ENCODE results near the gene OR2H2. TPM values are rescaled to one million over a fixed set of nuclear protein-coding genes. Genes with fewer than 3 reads are reported as not detected.

OR2H2 gene
- total RNA-seq (not detected), polyA plus RNA-seq (not detected)

DNA sequence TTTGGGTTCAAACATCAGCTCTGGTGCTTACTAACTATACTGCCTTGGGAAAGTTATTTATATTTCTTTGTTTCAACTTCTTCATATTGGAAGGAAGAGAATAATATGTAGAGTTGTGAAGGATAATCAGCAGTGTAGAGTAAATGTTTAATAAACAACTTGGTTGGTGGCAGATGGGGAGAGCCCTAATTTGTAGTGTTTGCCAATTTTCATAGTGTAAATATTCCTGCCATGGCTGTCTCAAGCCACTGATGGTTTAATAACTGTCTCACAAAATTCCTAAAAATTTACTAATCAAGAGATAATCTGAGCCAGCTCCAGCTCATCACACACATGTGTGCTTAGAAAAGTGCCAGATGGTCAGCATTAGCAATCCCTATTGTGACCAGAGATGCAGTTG lies at the start of gene OR2H2:
Gene OR2H2, plus strand, starts transcription at position 301 of the 400 bp plus-strand sequence. CDS start 2,824 bp downstream, outside the sequence.
- Histone ChIP-seq H3K27ac (ENCODE audit: low read depth in 1 of 2, low read length in 2 of 2) (no peak within 1 kb of the TSS), H3K4me1 (ENCODE audit: control insufficient read depth in 4 of 4, insufficient read depth in 4 of 4, low read length in 3 of 4) (no peaks in the 10 kb centered on the region), H3K9me3 (ENCODE audit: control insufficient read depth in 4 of 4, low read length in 3 of 4) (no peaks in the 10 kb centered on the region), H3K27me3 (ENCODE audit: control insufficient read depth in 4 of 4, insufficient read depth in 4 of 4, low read length in 3 of 4) (no peaks in the 10 kb centered on the region), H3K4me3 (ENCODE audit: low read depth in 1 of 3, low read length in 3 of 3) (no peak within 1 kb of the TSS), H3K9ac (ENCODE audit: low read depth in 1 of 2, low read length in 2 of 2) (no peak within 1 kb of the TSS), H3K36me3 (ENCODE audit: control insufficient read depth in 4 of 4, insufficient read depth in 3 of 4, low read depth in 1 of 4, low read length in 3 of 4) (no peaks in the 10 kb centered on the region)
- DNase-seq (ENCODE audit: low spot score): no peak
- no peak for TF ChIP-seq CTCF (IDR thresholded peaks at IDR 0.05; ENCODE audit: low read depth, low read length, missing input control)
- TF ChIP-seq FOXA1 (IDR thresholded peaks at IDR 0.05): no peak

DNA sequence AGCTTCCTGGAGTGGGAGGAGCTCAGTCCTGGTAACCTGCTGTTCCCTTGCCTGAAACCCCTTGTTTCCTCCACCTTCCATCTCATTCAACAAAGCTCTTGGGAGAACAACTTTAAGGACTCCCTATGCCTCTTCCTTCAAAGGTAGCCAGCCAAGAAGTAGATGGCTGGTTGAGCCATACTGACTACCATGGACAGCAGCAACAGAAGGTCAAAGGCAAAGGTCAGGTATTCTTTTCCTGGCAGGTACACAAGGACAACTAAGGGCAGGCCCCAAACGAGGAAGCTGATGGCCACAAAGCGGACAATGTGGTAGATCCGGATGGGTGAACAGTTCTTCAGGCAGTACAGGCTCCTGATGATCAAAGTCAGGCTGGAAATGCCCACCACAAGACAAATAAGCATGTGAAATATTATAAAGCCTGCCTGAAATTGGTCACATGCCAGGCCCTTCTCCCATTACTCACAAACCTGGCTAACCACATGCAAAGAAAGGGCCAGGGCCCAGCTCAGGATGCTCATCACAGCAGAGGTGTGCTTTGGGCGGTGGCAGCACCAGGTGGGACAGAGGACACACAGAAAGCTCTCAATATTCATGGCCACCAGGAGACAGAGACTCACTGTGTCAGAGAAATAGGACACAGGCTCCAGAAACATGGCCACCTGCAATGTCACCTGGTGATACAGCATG lies 47.1 kb upstream of the OR2H2 start:
- no peak for DNase-seq (ENCODE audit: low spot score)
- Histone ChIP-seq H3K27me3 (ENCODE audit: control insufficient read depth in 4 of 4, insufficient read depth in 4 of 4, low read length in 3 of 4) (no peaks in the 10 kb centered on the region), H3K9ac (ENCODE audit: low read depth in 1 of 2, low read length in 2 of 2) (no peak overlapping the region), H3K27ac (ENCODE audit: low read depth in 1 of 2, low read length in 2 of 2) (no peak overlapping the region), H3K4me3 (ENCODE audit: low read depth in 1 of 3, low read length in 3 of 3) (no peak overlapping the region), H3K9me3 (ENCODE audit: control insufficient read depth in 4 of 4, low read length in 3 of 4) (no peaks in the 10 kb centered on the region), H3K36me3 (ENCODE audit: control insufficient read depth in 4 of 4, insufficient read depth in 3 of 4, low read depth in 1 of 4, low read length in 3 of 4) (no peaks in the 10 kb centered on the region), H3K4me1 (ENCODE audit: control insufficient read depth in 4 of 4, insufficient read depth in 4 of 4, low read length in 3 of 4) (no peaks in the 10 kb centered on the region)
- TF ChIP-seq REST (IDR thresholded peaks at IDR 0.05) (peak; percentile 98), ZBTB33 (IDR thresholded peaks at IDR 0.05) (no peak), NR2F2 (IDR thresholded peaks at IDR 0.05) (peak; percentile 34), CTCF (IDR thresholded peaks at IDR 0.05; ENCODE audit: low read depth, low read length, missing input control) (no peak), RXRA (IDR thresholded peaks at IDR 0.05) (peak in 1 of 2 donors; percentile 30)
- WGBS: 72% methylated on average over 4 of the region's 4 CpGs

Measured in liver (tissue), 9 donors.